GM12801 (cell line): Measurements from ENCODE around the gene MALRD1.

ENCODE experiments used
- TF ChIP-seq, protein P1 (sequence below): IDR thresholded peaks from one replicate; pipeline ENCODE4 v1.5.1; 2011; ENCODE audit warnings: control low read depth; ENCODE audit not compliant: insufficient read length; ENCODE audit errors: extremely low read depth

MALRD1 gene

DNA sequence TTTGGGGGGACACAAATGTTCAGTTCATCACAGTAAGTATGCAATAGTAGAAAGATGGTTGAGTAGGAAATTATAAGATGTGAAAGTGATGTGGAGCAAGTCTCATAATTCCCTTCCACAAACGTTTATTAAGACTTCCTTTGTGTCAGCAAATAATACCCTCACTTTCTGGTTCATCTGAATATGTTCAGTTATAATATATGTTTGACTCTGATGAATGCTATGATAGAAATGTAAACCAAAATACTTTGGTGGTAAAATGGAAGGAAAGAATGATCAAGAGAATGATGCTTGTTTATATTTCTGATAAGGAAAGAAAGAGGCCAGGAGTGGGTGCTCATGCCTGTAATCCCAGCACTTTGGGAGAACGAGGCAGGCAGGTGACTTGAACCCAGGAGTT lies 655.9 kb downstream of the MALRD1 start:
- TF ChIP-seq, protein P1, sequence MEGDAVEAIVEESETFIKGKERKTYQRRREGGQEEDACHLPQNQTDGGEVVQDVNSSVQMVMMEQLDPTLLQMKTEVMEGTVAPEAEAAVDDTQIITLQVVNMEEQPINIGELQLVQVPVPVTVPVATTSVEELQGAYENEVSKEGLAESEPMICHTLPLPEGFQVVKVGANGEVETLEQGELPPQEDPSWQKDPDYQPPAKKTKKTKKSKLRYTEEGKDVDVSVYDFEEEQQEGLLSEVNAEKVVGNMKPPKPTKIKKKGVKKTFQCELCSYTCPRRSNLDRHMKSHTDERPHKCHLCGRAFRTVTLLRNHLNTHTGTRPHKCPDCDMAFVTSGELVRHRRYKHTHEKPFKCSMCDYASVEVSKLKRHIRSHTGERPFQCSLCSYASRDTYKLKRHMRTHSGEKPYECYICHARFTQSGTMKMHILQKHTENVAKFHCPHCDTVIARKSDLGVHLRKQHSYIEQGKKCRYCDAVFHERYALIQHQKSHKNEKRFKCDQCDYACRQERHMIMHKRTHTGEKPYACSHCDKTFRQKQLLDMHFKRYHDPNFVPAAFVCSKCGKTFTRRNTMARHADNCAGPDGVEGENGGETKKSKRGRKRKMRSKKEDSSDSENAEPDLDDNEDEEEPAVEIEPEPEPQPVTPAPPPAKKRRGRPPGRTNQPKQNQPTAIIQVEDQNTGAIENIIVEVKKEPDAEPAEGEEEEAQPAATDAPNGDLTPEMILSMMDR: no peak

DNA sequence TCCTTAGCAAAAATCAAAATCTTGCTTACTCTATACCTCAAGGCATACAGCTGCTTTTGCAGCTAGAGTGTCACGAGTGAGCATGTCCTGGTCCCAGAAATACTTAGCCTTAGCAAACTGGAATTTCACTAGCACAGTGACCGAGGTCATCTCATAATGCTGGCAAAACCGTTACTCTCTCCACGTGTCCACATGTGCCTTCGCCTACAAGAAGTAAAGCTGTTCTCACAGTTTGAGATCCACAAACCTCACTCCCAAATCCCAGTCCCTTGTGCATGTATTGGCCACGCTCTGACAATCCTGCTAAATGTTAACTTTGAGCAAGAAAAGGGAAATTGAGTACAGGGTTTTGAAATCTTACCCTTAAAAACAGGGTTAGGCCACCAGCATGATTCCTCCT lies 656.6 kb downstream of the MALRD1 start:
- TF ChIP-seq, protein P1: no peak

DNA sequence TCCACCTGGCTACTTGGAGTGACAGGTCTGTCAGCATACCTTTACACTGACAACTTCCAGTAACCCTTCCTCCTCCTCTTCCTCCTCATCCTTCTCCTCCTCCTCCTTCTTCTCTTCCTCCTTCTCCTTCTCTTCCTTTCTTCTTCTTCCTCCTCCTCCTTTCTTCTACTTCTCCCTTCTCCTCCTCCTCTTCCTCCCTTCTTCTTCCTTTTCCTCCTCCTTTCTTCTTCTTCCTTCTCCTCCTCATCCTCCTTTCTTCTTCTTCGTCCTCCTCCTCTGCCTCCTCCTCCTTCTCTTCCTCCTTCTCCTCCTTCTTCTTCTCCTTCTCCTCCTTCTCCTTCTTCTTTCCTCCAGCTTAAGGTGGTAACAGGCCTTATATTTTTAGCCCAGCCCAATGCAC lies 658.3 kb downstream of the MALRD1 start:
- TF ChIP-seq, protein P1: no peak

DNA sequence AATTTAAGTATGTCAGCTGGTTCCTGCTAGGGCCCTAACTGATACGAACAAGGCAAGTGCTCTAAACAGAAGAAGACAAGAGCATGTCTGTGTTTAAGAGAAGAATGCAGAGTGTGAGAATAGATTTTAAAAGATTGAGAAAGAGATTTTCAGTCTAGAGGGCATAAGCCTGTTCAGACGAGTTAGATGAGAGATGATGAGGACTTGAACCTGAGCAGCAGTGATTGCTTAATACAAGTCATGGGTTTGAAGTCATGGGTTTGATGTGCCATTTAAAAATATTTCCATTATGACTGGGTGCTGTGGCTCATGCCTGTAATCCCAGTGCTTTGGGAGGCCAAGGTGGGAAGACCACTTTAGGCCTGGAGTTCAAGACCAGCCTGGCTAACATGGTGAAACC lies 658.8 kb downstream of the MALRD1 start:
- TF ChIP-seq, protein P1: no peak

DNA sequence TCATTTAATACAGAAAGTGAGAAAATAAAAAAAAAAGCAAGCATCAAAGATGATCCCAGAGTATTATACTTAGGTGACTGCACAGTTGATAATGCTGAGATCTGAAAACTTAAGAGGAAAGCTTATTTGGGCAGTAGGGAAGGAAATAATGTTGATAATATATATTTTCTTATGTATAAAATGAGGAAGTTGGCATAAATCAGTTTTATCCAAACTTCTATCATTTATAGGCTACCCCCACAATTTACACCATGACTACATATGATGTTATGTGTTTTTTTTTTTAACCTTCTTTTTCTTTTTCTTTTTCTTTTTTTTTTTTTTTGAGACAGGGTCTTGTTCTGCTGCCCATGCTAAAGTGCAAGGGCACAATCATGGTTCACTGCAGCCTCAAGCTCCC lies 659.4 kb downstream of the MALRD1 start:
- TF ChIP-seq, protein P1: no peak

DNA sequence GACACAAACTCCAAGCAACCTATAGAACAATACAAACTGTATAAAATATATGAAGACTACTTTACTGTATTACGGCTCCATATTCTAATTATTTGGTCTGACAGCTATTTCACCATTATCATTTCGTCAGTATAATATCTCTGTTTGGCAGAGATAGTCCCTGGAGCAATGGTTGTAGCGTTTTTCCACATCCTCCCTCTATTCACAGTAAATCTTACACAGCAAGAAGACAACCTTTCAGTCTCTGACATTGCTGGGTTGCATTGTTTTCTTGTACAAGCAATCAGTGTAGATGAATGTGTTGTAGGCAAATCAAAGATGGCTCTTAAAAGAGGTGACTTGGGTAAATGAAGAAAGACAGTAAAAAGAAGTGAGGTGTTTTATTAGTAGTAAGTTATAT lies 662.0 kb downstream of the MALRD1 start:
- TF ChIP-seq, protein P1: no peak

DNA sequence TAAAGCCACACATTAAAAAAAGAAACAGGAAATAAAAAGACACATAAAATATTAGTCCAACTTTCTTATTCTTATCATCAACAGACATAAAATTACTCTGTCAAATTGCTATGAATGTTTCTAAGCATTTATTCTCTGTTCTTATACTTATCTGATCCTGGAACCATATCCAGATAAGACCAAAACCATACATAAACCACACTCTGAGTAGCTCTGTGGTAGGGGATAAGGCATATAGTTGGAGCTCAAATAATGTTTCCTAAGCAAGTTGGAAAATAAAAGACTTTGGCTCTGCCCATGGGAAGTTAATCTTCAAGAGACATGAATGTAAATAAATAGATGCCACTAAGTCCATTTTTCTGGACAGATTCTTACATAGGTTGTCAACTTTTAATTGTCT lies 664.6 kb downstream of the MALRD1 start:
- TF ChIP-seq, protein P1: no peak
